Nephron (organoid): ENCODE data around the gene RNF150.
"Not testable (repeated sequence)": the region's sequence is repeated elsewhere in the genome, so short reads cannot be mapped to it uniquely, and the experiment has no call there.

Experiments used
- H3K27ac Mint-ChIP-seq, 3 experiments: 2 replicates each; pipeline ENCODE4 v1.8.0; 2020; ENCODE audit warnings: mixed read lengths in 3 of 3, mild to moderate bottlenecking in 2 of 3, moderate library complexity in 1 of 3
- H3K27me3 Mint-ChIP-seq: 2 replicates; pipeline ENCODE4 v1.8.0; 2021; ENCODE audit warnings: low read depth, mild to moderate bottlenecking, moderate library complexity, mixed read lengths
- H3K36me3 Mint-ChIP-seq: 2 replicates; pipeline ENCODE4 v1.8.0; 2020; ENCODE audit warnings: low read depth, mixed read lengths
- H3K4me1 Mint-ChIP-seq: 2 replicates; pipeline ENCODE4 v1.8.0; 2020; ENCODE audit warnings: mixed read lengths
- H3K4me3 Mint-ChIP-seq, 3 experiments: 2 replicates each; pipeline ENCODE4 v1.8.0; 2020; ENCODE audit warnings: mild to moderate bottlenecking in 3 of 3, mixed read lengths in 3 of 3, moderate library complexity in 2 of 3
- H3K9me3 Mint-ChIP-seq: 2 replicates; pipeline ENCODE4 v1.8.0; 2020; ENCODE audit warnings: mixed read lengths
- TF ChIP-seq, protein P1 (sequence below), 3 experiments: fragments of 200-600 bp; sonication (generic); IDR thresholded peaks; one replicate each; pipeline ENCODE4 v1.5.0; 2021; ENCODE audit warnings: antibody characterized with exemption in 3 of 3; ENCODE audit not compliant: unreplicated experiment in 3 of 3

RNF150 gene

GRCh38 chr4:141170671-141171070 is 37.4 kb upstream of the RNF150 start:
- Mint-ChIP-seq H3K27me3 (peaks cover 6% of the 10 kb centered on the region), H3K36me3 (no peaks in the 10 kb centered on the region), H3K9me3 (peaks cover 15% of the 10 kb centered on the region), H3K27ac (no peak overlapping the region), H3K4me1 (no peaks in the 10 kb centered on the region), H3K4me3 (no peak overlapping the region)
- TF ChIP-seq, protein P1, sequence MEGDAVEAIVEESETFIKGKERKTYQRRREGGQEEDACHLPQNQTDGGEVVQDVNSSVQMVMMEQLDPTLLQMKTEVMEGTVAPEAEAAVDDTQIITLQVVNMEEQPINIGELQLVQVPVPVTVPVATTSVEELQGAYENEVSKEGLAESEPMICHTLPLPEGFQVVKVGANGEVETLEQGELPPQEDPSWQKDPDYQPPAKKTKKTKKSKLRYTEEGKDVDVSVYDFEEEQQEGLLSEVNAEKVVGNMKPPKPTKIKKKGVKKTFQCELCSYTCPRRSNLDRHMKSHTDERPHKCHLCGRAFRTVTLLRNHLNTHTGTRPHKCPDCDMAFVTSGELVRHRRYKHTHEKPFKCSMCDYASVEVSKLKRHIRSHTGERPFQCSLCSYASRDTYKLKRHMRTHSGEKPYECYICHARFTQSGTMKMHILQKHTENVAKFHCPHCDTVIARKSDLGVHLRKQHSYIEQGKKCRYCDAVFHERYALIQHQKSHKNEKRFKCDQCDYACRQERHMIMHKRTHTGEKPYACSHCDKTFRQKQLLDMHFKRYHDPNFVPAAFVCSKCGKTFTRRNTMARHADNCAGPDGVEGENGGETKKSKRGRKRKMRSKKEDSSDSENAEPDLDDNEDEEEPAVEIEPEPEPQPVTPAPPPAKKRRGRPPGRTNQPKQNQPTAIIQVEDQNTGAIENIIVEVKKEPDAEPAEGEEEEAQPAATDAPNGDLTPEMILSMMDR (IDR thresholded peaks at IDR 0.05; ENCODE audit: unreplicated experiment in 3 of 3) = no peak

- Mint-ChIP-seq H3K36me3 (no peaks in the 10 kb centered on the region), H3K27ac (no peak overlapping the region), H3K4me1 (no peaks in the 10 kb centered on the region), H3K4me3 (no peak overlapping the region), H3K27me3 (peaks cover 6% of the 10 kb centered on the region), H3K9me3 (peaks cover 15% of the 10 kb centered on the region)
- TF ChIP-seq, protein P1 (IDR thresholded peaks at IDR 0.05; ENCODE audit: unreplicated experiment in 3 of 3) = no peak
Observed at GRCh38 chr4:141169391-141169790, 36.1 kb upstream of the RNF150 start.

DNA sequence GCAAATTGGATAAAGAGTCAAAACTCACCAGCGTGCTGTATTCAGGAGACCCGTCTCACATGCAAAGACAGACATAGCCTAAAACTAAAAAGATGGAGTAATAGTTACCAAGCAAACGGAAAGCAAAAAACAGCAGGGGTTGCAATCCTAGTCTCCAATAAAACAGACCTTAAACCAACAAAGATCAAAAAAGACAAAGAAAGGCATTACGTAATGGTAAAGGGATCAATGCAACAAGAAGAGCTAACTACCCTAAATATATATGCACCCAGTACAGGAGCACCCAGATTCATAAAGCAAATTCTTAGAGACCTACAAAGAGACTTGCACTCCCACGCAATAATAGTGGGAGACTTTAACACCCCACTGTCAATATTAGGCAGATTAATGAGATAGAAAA is 31.7 kb upstream of the RNF150 start:
- H3K4me3 Mint-ChIP-seq, H3K27ac Mint-ChIP-seq, H3K4me1 Mint-ChIP-seq, H3K27me3 Mint-ChIP-seq, H3K36me3 Mint-ChIP-seq: not testable (repeated sequence)
- H3K9me3 Mint-ChIP-seq = peaks cover 22% of the 10 kb centered on the region

- H3K27ac Mint-ChIP-seq = no peak overlapping the region
- H3K4me1 Mint-ChIP-seq = no peaks in the 10 kb centered on the region
- H3K36me3 Mint-ChIP-seq = no peaks in the 10 kb centered on the region
- no peaks in the 10 kb centered on the region for H3K27me3 Mint-ChIP-seq
- TF ChIP-seq, protein P1 (IDR thresholded peaks at IDR 0.05; ENCODE audit: unreplicated experiment in 3 of 3) = no peak
- H3K9me3 Mint-ChIP-seq = peaks cover 6% of the 10 kb centered on the region
- H3K4me3 Mint-ChIP-seq = no peak overlapping the region
Observed at GRCh38 chr4:141159027-141159426, 25.8 kb upstream of the RNF150 start.

DNA sequence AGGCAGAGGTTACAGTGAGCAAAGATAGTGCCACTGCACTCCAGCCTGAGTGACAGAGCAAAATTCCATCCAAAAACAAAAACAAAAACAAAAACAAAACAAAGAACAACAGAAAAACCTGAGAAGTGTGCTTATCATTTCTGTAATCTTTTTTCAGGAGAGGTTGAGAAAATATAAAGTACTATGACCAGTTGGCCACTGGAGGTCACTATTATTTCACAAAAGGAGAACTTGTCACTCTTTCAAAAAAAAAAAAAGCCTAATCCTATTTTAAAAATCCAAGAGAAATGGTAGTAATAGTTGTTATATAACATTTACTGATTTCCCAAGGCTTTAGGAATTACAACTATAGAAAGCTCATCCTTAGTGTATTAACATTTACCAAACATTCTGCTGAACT is 24.9 kb upstream of the RNF150 start:
- Mint-ChIP-seq H3K9me3 (peaks cover 6% of the 10 kb centered on the region), H3K27ac (no peak overlapping the region)

GRCh38 chr4:141155586-141155985 is 22.3 kb upstream of the RNF150 start:
- H3K4me3 Mint-ChIP-seq = no peak overlapping the region
- H3K9me3 Mint-ChIP-seq = no peaks in the 10 kb centered on the region
- H3K4me1 Mint-ChIP-seq = no peaks in the 10 kb centered on the region
- no peaks in the 10 kb centered on the region for H3K36me3 Mint-ChIP-seq
- H3K27me3 Mint-ChIP-seq = peaks cover 4% of the 10 kb centered on the region
- H3K27ac Mint-ChIP-seq = no peak overlapping the region
- TF ChIP-seq, protein P1 (IDR thresholded peaks at IDR 0.05; ENCODE audit: unreplicated experiment in 3 of 3) = no peak

More for the DNA sequence above, 24.9 kb upstream of the RNF150 start:
- TF ChIP-seq, protein P1 (IDR thresholded peaks at IDR 0.05; ENCODE audit: unreplicated experiment in 3 of 3) = peak; percentile 62 to 72 (median 65)
- Mint-ChIP-seq H3K27me3 (peaks cover 1% of the 10 kb centered on the region), H3K4me1 (no peaks in the 10 kb centered on the region), H3K4me3 (no peak overlapping the region), H3K36me3 (no peaks in the 10 kb centered on the region)
